HEK293T (cell line): ENCODE results near the gene PROK2.
A peak's percentile ranks its signal among the peaks of the same experiment; 100 is the strongest.

Experiments
- CTCF ChIA-PET: fragments of 350-600 bp; formaldehyde crosslinking; extraction: SDS; loops from one replicate; lab custom pipeline; 2021; ENCODE audit warnings: antibody characterized with exemption, inconsistent platforms; lab: Yijun Ruan, JAX
- POLR2A ChIA-PET: fragments of 350-600 bp; formaldehyde crosslinking; extraction: SDS; loops from one replicate; lab custom pipeline; 2020; ENCODE audit warnings: antibody characterized with exemption, inconsistent platforms; lab: Yijun Ruan, JAX
- DNase-seq: peaks from one replicate; pipeline ENCODE4 v3.0.0; 2012; ENCODE audit warnings: mixed read lengths; ENCODE audit errors: extremely low spot score
- ARNT ChIP-seq: fragments of 450-650 bp; IDR thresholded peaks from 2 replicates; pipeline ENCODE4 v1.6.1; 2017; ENCODE audit warnings: mild to moderate bottlenecking
- BHLHE40 ChIP-seq: fragments of 450-650 bp; IDR thresholded peaks from 2 replicates; pipeline ENCODE4 v1.6.1; 2016; ENCODE audit warnings: mild to moderate bottlenecking, moderate library complexity, borderline replicate concordance
- CTBP1 ChIP-seq: fragments of 450-650 bp; IDR thresholded peaks from 2 replicates; pipeline ENCODE4 v1.6.1; 2016; ENCODE audit warnings: borderline replicate concordance
- ELF4 ChIP-seq: fragments of 450-650 bp; IDR thresholded peaks from 2 replicates; pipeline ENCODE4 v1.6.1; 2017; ENCODE audit warnings: antibody characterized with exemption
- FOXA1 ChIP-seq: fragments of 450-650 bp; IDR thresholded peaks from 2 replicates; pipeline ENCODE4 v1.6.1; 2016; ENCODE audit warnings: mild to moderate bottlenecking
- FOXK2 ChIP-seq: fragments of 450-650 bp; IDR thresholded peaks from 2 replicates; pipeline ENCODE4 v1.6.1; 2016; ENCODE audit warnings: mild to moderate bottlenecking
- FOXM1 ChIP-seq: fragments of 450-650 bp; IDR thresholded peaks from 2 replicates; pipeline ENCODE4 v1.6.1; 2017; ENCODE audit warnings: mild to moderate bottlenecking, borderline replicate concordance
- HDGF ChIP-seq: fragments of 450-650 bp; IDR thresholded peaks from 2 replicates; pipeline ENCODE4 v1.6.1; 2017; ENCODE audit warnings: antibody characterized with exemption, borderline replicate concordance
- L3MBTL2 ChIP-seq: fragments of 450-650 bp; conservative IDR thresholded peaks from 2 replicates; pipeline ENCODE4 v1.6.1; 2016; ENCODE audit warnings: mild to moderate bottlenecking
- LEF1 ChIP-seq: fragments of 450-650 bp; IDR thresholded peaks from 2 replicates; pipeline ENCODE4 v1.6.1; 2017; ENCODE audit warnings: mild to moderate bottlenecking, borderline replicate concordance
- NFRKB ChIP-seq: fragments of 450-650 bp; IDR thresholded peaks from 2 replicates; pipeline ENCODE4 v1.6.1; 2016; ENCODE audit warnings: mild to moderate bottlenecking, moderate library complexity
- SP1 ChIP-seq: fragments of 450-650 bp; IDR thresholded peaks from 2 replicates; pipeline ENCODE4 v1.6.1; 2017
- SUZ12 ChIP-seq: fragments of 450-650 bp; IDR thresholded peaks from 2 replicates; pipeline ENCODE4 v1.6.1; 2016; ENCODE audit warnings: mild to moderate bottlenecking
- TARDBP ChIP-seq: fragments of 450-650 bp; IDR thresholded peaks from 2 replicates; pipeline ENCODE4 v1.6.1; 2016
- ZNF384 ChIP-seq: fragments of 450-650 bp; IDR thresholded peaks from 2 replicates; pipeline ENCODE4 v1.6.1; 2016
- TF ChIP-seq, protein P1 (sequence below): fragments of 450-650 bp; IDR thresholded peaks from 2 replicates; pipeline ENCODE4 v1.6.1; 2016

The PROK2 gene

GRCh38 chr3:71728632-71729342, 56.2 kb downstream of the PROK2 start:
- DNase-seq, result peak; percentile 19
- ChIA-PET CTCF (interaction anchor here (0.6 to 1.0 kb wide), 5 partner anchors 8 to 144 kb away, joined by 3 to 7 read pairs (median 4); no protein-coding TSS in a partner anchor), POLR2A (no interaction called here)
- no peak for TF ChIP-seq TARDBP
- TF ChIP-seq ARNT, result no peak
- TF ChIP-seq SUZ12, result no peak
- no peak for TF ChIP-seq SP1

- POLR2A ChIA-PET, result no interaction called here
These were observed 58.8 kb downstream of the PROK2 start for GRCh38 chr3:71726146-71726545.

GRCh38 chr3:71725271-71725991, 59.5 kb downstream of the PROK2 start, which contains the start of gene EIF4E3:
Gene EIF4E3 (minus strand): TSS chr3:71725402. CDS start chr3:71725367, 35 bp downstream.
- peak; percentile 72 for DNase-seq
- POLR2A ChIA-PET, result no interaction called here
- CTCF ChIA-PET, result no interaction called here
- TF ChIP-seq LEF1, result no peak
- TF ChIP-seq, protein P1, sequence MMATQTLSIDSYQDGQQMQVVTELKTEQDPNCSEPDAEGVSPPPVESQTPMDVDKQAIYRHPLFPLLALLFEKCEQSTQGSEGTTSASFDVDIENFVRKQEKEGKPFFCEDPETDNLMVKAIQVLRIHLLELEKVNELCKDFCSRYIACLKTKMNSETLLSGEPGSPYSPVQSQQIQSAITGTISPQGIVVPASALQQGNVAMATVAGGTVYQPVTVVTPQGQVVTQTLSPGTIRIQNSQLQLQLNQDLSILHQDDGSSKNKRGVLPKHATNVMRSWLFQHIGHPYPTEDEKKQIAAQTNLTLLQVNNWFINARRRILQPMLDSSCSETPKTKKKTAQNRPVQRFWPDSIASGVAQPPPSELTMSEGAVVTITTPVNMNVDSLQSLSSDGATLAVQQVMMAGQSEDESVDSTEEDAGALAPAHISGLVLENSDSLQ, result 0 out of 2 replicates have a peak, but pooled peaks have one; percentile 7

More at GRCh38 chr3:71726146-71726545, 58.8 kb downstream of the PROK2 start:
- no peak for TF ChIP-seq ARNT
- TF ChIP-seq ZNF384, result no peak
- TF ChIP-seq L3MBTL2, result no peak
- no peak for TF ChIP-seq FOXA1
- TF ChIP-seq NFRKB, result no peak
- no peak for TF ChIP-seq BHLHE40
- TF ChIP-seq ELF4, result no peak
- TF ChIP-seq, protein P1, result no peak
- TF ChIP-seq SUZ12, result no peak
- TF ChIP-seq FOXK2, result no peak
- no peak for TF ChIP-seq LEF1
- TF ChIP-seq TARDBP, result no peak
- TF ChIP-seq FOXM1, result no peak
- TF ChIP-seq SP1, result no peak
- TF ChIP-seq CTBP1, result no peak
- TF ChIP-seq HDGF, result no peak
- DNase-seq, result no peak
- CTCF ChIA-PET, result no interaction called here

DNA sequence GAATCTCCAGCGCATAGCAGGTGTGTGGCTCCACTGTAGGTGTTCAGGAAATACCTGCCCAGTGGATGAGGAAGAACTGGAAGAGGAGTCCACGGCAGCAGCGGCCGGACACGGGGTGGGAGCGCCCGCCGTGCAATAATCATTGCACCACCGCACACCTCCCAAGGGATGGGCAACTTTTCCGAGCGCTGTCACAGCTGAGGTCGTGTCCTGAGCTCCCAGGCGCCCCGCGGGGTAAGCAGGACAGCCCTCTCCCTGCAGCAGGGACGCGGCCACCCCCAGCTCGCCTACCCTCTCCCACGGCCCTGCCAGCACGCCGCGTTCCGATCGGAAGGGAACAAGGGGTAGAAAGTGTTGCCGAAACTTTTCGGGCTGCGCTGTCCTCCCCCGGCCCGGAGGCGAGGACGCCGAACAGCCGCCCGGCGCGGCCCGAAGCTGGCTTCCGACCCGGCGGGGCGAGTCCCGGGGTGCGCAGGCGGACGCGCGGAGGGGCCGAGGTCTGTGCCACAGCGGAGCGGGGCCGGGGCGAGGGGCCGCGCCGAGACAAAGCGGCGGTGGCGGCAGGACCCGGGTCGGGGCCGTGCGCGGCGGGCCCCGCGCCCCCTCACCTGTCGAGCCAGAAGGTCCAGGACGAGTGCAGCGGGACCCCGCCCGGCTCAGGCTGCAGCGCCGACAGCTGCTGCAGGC, 60.2 kb downstream of the PROK2 start:
- ChIA-PET POLR2A (interaction anchor here (0.6 kb wide), 1 partner anchor 28 kb away, joined by 3 read pairs; no protein-coding TSS in a partner anchor), CTCF (interaction anchor here (0.6 kb wide), 1 partner anchor 1850 kb away, joined by 4 read pairs; no protein-coding TSS in a partner anchor)
- DNase-seq, result peak; percentile 42
- 0 out of 2 replicates have a peak, but pooled peaks have one; percentile 40 for TF ChIP-seq FOXM1
- no peak for TF ChIP-seq ZNF384
- 0 out of 2 replicates have a peak, but pooled peaks have one; percentile 11 for TF ChIP-seq ARNT

GRCh38 chr3:71724171-71724453, 60.8 kb downstream of the PROK2 start:
- CTCF ChIA-PET, result interaction anchor here (0.6 kb wide), 1 partner anchor 1851 kb away, joined by 4 read pairs; no protein-coding TSS in a partner anchor
- POLR2A ChIA-PET, result interaction anchor here (0.6 kb wide), 1 partner anchor 29 kb away, joined by 3 read pairs; no protein-coding TSS in a partner anchor
- TF ChIP-seq CTBP1 (no peak), FOXK2 (no peak)
- DNase-seq, result no peak

DNA sequence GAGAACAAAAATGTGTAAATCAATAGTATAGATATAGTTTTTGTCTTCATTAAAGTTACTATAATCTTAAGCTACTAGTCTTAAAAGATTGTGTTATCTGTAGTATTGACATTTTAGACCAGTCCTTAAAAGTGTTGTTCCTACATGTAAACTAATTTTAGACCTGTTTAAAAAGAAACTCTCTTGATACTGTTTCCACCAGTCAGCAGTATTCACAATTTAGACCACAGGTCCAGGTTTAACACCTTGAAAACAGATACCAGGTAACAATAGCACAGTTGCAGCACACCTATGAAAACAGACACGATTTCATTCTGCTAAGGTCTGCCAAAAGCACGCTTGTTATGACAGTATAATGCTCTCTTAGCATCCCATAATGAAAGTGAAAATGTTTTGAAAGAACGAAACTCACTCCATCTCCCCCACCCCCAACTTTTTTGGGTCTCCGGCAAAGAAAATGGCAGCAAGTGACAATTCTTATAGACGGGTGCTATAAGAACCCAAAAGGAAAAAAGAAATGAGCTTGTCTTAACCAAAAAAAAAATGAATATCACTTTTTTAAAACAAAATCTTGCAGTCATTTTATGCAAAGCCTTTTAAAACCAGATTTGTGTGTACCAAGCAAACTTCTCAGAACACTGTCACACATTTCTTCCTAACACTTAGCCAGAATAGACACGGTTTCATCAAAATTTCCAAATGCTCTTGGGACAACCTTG, 61.3 kb downstream of the PROK2 start:
- POLR2A ChIA-PET, result interaction anchor here (0.6 kb wide), 1 partner anchor 25 kb away, joined by 3 read pairs; no protein-coding TSS in a partner anchor
- TF ChIP-seq CTBP1 (no peak), L3MBTL2 (no peak), SUZ12 (no peak), BHLHE40 (no peak)
- CTCF ChIA-PET, result no interaction called here
- DNase-seq, result no peak

DNA sequence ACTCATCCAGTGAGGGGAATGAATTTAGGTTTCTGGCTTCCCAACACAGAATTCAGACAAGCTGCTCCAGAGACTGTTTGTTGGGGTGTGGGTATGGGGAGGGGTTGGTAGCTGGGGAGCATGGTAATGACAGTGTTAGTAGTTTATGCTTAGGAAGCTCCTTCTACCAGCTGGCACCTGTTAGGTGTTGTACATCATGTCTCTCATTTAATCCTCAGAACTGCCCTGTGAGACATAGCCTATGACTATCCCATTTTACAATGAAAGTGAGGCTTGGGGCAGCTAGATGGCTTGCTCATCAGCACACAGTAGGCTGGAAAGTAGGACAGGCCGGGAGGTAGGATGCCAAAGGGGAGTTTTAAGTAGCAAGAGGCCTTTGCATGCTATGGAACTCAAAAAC, 62.3 kb downstream of the PROK2 start:
- CTCF ChIA-PET, result no interaction called here
- POLR2A ChIA-PET, result no interaction called here
- DNase-seq, result no peak
- no peak for TF ChIP-seq ZNF384
- TF ChIP-seq FOXK2, result no peak
- TF ChIP-seq, protein P1, result no peak
- TF ChIP-seq TARDBP, result no peak
- TF ChIP-seq SP1, result no peak
- no peak for TF ChIP-seq ELF4
- no peak for TF ChIP-seq SUZ12
- TF ChIP-seq LEF1, result no peak
- TF ChIP-seq L3MBTL2, result no peak
- TF ChIP-seq BHLHE40, result no peak
- no peak for TF ChIP-seq NFRKB
- no peak for TF ChIP-seq HDGF
